GM20000 (cell line): ENCODE measurements around the gene AOX1.
A peak's percentile ranks its signal among the peaks of the same experiment; 100 is the strongest.

Experiments
- DNase-seq: peaks from one replicate; pipeline ENCODE4 v3.0.0; 2012; ENCODE audit warnings: low spot score
- CTCF ChIP-seq: IDR thresholded peaks from 2 replicates; pipeline ENCODE4 v1.5.1; 2012; ENCODE audit warnings: mild to moderate bottlenecking, control low read depth; ENCODE audit errors: extremely low read depth, missing control alignments

AOX1 gene

GRCh38 chr2:200615247-200615646 lies 29.4 kb downstream of the AOX1 start:
- no peak for DNase-seq
- TF ChIP-seq CTCF: no peak

- no peak for TF ChIP-seq CTCF
- peak; percentile 5 for DNase-seq
Measured at GRCh38 chr2:200616193-200616592, 30.4 kb downstream of the AOX1 start.

GRCh38 chr2:200616656-200617055 lies 30.8 kb downstream of the AOX1 start:
- DNase-seq: no peak
- no peak for TF ChIP-seq CTCF

- no peak for DNase-seq
- no peak for TF ChIP-seq CTCF
Measured at GRCh38 chr2:200617156-200618053, 31.6 kb downstream of the AOX1 start.

- TF ChIP-seq CTCF: no peak
- DNase-seq: no peak
Measured at GRCh38 chr2:200618054-200618419, 32.2 kb downstream of the AOX1 start.

- no peak for DNase-seq
- TF ChIP-seq CTCF: no peak
Measured at GRCh38 chr2:200618590-200619021, 32.8 kb downstream of the AOX1 start.

GRCh38 chr2:200619279-200619678 lies 33.5 kb downstream of the AOX1 start:
- TF ChIP-seq CTCF: no peak
- DNase-seq: no peak
